ENCODE data around the gene PACSIN2. TPM values are rescaled to one million over a fixed set of nuclear protein-coding genes. Genes with fewer than 3 reads are reported as not detected.
A peak's percentile ranks its signal among the peaks of the same experiment; 100 is the strongest.
"Not testable (repeated sequence)": the region's sequence is repeated elsewhere in the genome, so short reads cannot be mapped to it uniquely, and the experiment has no call there.

PACSIN2 gene
- total RNA-seq, 1 donor from 2014 or later = 61.0 TPM

- no peak for TF ChIP-seq CTCF (IDR thresholded peaks at IDR 0.05; ENCODE audit: unreplicated experiment)
- Mint-ChIP-seq H3K4me1 (ENCODE audit: low read depth) (peaks cover 58% of the 10 kb centered on the region), H3K36me3 (ENCODE audit: insufficient read depth) (peaks cover 7% of the 10 kb centered on the region), H3K27ac (peak overlapping the region; percentile 13), H3K4me3 (ENCODE audit: low read depth) (no peak overlapping the region), H3K9me3 (ENCODE audit: low read depth) (no peaks in the 10 kb centered on the region), H3K27me3 (no peaks in the 10 kb centered on the region)
- no peak for DNase-seq (ENCODE audit: low spot score, unreplicated experiment)
Measured at GRCh38 chr22:42963231-42963595, 51.7 kb downstream of the PACSIN2 start.

GRCh38 chr22:42962295-42963230, 52.4 kb downstream of the PACSIN2 start:
- H3K4me3 Mint-ChIP-seq (ENCODE audit: low read depth) = no peak overlapping the region
- peaks cover 64% of the 10 kb centered on the region for H3K4me1 Mint-ChIP-seq (ENCODE audit: low read depth)
- no peaks in the 10 kb centered on the region for H3K9me3 Mint-ChIP-seq (ENCODE audit: low read depth)
- no peaks in the 10 kb centered on the region for H3K27me3 Mint-ChIP-seq
- H3K36me3 Mint-ChIP-seq (ENCODE audit: insufficient read depth) = peaks cover 3% of the 10 kb centered on the region
- peak overlapping the region; percentile 94 for H3K27ac Mint-ChIP-seq
- DNase-seq (ENCODE audit: low spot score, unreplicated experiment) = no peak
- TF ChIP-seq CTCF (IDR thresholded peaks at IDR 0.05; ENCODE audit: unreplicated experiment) = no peak

GRCh38 chr22:42961810-42962209, 53.1 kb downstream of the PACSIN2 start:
- Mint-ChIP-seq H3K27me3 (no peaks in the 10 kb centered on the region), H3K36me3 (ENCODE audit: insufficient read depth) (peaks cover 3% of the 10 kb centered on the region), H3K27ac (peak overlapping the region; percentile 94), H3K4me3 (ENCODE audit: low read depth) (peak overlapping the region; percentile 27), H3K9me3 (ENCODE audit: low read depth) (no peaks in the 10 kb centered on the region), H3K4me1 (ENCODE audit: low read depth) (peaks cover 65% of the 10 kb centered on the region)
- DNase-seq (ENCODE audit: low spot score, unreplicated experiment) = no peak
- no peak for TF ChIP-seq CTCF (IDR thresholded peaks at IDR 0.05; ENCODE audit: unreplicated experiment)

- Mint-ChIP-seq H3K27ac (peak overlapping the region; percentile 94), H3K4me1 (ENCODE audit: low read depth) (peaks cover 66% of the 10 kb centered on the region)
- not testable (repeated sequence) for H3K36me3 Mint-ChIP-seq (ENCODE audit: insufficient read depth); DNase-seq (ENCODE audit: low spot score, unreplicated experiment); H3K4me3 Mint-ChIP-seq (ENCODE audit: low read depth); H3K27me3 Mint-ChIP-seq; H3K9me3 Mint-ChIP-seq (ENCODE audit: low read depth)
Measured at GRCh38 chr22:42961400-42961690, 53.6 kb downstream of the PACSIN2 start.

GRCh38 chr22:42960531-42961399, 54.2 kb downstream of the PACSIN2 start:
- H3K9me3 Mint-ChIP-seq (ENCODE audit: low read depth) = peaks cover 3% of the 10 kb centered on the region
- H3K36me3 Mint-ChIP-seq (ENCODE audit: insufficient read depth) = peaks cover under 1% of the 10 kb centered on the region
- TF ChIP-seq CTCF (IDR thresholded peaks at IDR 0.05; ENCODE audit: unreplicated experiment) = no peak
- H3K4me3 Mint-ChIP-seq (ENCODE audit: low read depth) = peak overlapping the region; percentile 1
- no peak for DNase-seq (ENCODE audit: low spot score, unreplicated experiment)
- H3K27ac Mint-ChIP-seq = peak overlapping the region; percentile 94
- H3K27me3 Mint-ChIP-seq = no peaks in the 10 kb centered on the region
- peaks cover 66% of the 10 kb centered on the region for H3K4me1 Mint-ChIP-seq (ENCODE audit: low read depth)
